NCI-H2171 (cell line): ENCODE data around the gene SLC31A1.
"Not testable (repeated sequence)": the region's sequence is repeated elsewhere in the genome, so short reads cannot be mapped to it uniquely, and the experiment has no call there.

Experiments used
- DNase-seq: peaks from one replicate; lab custom pipeline; 2025; lab: John Stamatoyannopoulos, UW

Gene SLC31A1

GRCh38 chr9:113220467-113221002 lies 809 bp upstream of the SLC31A1 start:
- no peak for DNase-seq

DNA sequence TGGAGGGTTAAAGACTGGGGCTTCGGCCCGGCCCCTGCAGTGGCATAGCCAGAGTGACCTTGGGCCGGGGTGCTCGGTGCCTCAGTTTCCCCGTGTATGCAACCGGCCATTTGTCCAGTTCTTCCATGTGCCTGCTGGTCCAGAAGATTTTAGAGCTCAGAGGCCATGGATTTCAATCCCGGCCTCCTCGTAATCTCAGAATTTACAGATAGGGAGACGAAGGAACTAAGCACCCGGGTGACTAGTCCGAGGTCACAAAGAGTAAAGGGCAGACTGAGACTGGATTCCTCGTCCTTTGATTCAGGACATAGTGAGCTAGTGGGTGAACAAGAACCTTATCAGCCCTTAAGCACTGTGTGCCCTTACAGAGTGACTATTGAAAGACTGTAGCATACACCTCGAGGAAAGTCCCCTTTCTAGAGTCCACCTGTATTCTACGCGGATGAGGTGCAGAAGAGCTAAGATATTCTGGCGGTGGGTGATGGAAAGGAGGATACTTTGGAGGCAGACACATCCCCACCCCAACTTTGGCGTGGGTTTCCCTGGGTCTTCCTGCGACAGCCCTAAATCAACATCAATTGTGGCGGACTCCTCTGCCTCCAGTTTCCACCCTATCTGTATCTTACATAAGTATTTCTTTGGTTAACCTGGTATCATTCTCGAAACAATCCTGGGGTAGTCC lies 597 bp downstream of the SLC31A1 start:
- DNase-seq: no peak

- no peak for DNase-seq
Measured at GRCh38 chr9:113222482-113222841, 1.1 kb downstream of the SLC31A1 start.

- no peak for DNase-seq
Measured at GRCh38 chr9:113223963-113224362, 2.6 kb downstream of the SLC31A1 start.

GRCh38 chr9:113227436-113227835 lies 6.1 kb downstream of the SLC31A1 start:
- DNase-seq: no peak

GRCh38 chr9:113228130-113228665 lies 6.9 kb downstream of the SLC31A1 start:
- DNase-seq: no peak

- no peak for DNase-seq
Measured at GRCh38 chr9:113231701-113232100, 10.4 kb downstream of the SLC31A1 start.

- DNase-seq: not testable (repeated sequence)
Measured at GRCh38 chr9:113235701-113236255, 14.4 kb downstream of the SLC31A1 start.

DNA sequence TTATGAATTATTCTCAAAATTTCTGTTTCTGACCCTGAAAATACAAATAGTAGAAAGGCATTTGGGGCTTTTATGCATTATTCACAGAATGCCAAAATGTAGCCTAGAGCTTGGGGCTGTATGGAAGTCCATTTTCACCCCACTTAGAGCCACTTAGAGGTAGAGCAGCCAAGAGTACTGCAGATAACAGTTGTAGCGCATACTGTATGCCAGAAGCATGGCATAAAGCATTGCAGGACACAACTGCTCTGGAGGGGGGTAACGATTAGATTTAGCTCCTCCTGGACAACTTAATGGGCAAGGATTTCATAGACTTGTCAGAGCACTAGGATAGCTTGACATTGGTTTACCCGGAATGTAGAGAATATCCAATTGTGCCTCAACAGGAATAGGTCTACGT lies 15.7 kb downstream of the SLC31A1 start:
- DNase-seq: no peak

DNA sequence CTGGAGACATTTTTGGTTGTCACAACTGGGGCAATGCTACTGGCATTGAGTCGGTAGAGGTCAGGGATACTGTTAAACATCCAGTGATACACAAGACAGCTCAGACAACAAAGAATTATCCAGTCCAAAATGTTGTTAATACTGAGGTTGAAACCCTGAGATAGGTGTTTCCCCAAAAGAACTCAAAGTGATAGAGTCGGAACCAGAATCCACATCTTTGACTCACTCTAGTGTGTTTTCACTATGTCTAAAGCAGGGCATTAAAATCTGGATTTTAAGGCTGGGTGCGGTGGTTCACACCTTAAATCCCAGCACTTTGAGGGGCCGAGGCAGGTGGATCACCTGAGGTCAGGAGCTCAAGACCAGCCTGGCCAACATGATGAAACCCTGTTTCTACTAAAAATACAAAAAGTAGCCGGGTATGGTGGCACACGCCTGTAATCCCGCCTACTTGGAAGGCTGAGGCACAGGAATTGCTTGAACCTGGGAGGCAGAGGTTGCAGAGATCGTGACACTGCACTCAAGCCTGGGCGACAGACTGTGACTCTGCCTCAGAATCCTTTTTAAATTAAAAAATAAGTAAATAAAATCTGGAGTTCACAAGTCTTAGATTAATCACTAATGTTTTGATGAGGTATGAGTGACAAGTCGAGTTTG lies 17.0 kb downstream of the SLC31A1 start:
- DNase-seq: no peak

GRCh38 chr9:113238859-113239232 lies 17.5 kb downstream of the SLC31A1 start:
- DNase-seq: no peak

- DNase-seq: no peak
Measured at GRCh38 chr9:113241161-113241560, 19.8 kb downstream of the SLC31A1 start.

DNA sequence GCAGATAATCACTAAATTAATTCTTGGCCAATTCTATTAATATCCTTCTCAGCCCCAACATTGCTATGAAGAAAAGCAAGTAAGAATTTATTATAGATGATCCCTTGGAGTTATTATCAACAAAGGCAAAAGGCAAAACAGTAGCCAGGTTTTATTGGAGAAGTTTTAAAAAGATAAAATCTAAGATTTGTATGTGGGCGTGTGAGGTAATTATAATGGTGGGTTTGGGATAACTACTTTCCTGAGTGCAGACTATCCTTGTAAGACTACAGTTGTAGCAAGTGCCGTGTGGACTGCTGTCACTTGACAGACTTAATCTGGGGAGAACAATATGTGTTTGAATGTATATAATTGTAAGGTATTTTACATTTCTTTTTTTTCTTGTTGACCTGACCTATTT lies 23.2 kb downstream of the SLC31A1 start:
- no peak for DNase-seq

- DNase-seq: no peak
Measured at GRCh38 chr9:113245894-113246293, 24.6 kb downstream of the SLC31A1 start.

DNA sequence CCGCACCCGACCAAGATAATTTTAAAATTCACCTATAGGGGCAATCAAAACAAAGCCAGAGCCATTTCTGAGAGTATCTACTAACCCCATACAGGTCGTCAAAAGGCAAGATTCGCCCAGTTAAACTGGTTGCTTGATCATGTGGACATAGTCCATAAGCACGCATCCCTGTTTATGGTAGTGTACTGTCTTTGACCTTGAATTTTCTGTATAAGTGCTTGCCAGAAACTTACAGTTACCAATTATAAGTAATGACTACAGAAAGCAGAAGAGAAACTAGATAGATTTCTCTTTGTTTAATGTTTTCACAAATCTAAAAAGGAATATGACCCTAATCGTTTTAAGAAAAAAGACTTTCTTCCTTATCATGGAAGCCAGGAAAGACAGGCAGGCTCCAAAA lies 25.6 kb downstream of the SLC31A1 start:
- no peak for DNase-seq

DNA sequence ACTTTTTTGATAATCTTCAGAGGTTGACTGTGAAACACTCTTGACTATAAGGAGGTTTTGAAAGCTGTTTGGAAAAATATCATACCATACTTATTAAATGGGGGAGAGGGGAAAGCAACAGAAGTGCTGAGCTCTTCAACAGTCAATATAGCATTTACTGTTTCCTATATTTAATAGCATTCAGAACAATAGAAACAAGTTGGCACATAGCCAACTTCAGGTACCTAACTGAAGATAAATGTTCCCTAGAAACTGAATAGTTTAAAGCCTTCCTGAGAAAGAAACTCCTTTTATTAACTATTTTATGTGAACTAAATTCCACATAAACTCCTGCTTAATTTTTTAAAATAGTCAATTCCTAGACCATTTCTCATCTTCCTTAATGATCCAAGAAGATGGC lies 26.3 kb downstream of the SLC31A1 start:
- no peak for DNase-seq

DNA sequence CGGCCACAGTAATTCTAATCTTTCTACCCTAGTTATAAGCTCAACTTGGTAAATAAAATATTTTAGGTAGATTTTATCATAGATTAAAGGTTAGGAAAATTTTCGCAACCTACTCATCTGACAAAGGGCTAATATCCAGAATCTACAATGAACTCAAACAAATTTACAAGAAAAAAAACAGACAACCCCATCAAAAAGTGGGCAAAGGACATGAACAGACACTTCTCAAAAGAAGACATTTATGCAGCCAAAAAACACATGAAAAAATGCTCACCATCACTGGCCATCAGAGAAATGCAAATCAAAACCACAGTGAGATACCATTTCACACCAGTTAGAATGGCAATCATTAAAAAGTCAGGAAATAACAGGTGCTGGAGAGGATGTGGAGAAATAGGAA lies 28.3 kb downstream of the SLC31A1 start:
- DNase-seq: not testable (repeated sequence)

DNA sequence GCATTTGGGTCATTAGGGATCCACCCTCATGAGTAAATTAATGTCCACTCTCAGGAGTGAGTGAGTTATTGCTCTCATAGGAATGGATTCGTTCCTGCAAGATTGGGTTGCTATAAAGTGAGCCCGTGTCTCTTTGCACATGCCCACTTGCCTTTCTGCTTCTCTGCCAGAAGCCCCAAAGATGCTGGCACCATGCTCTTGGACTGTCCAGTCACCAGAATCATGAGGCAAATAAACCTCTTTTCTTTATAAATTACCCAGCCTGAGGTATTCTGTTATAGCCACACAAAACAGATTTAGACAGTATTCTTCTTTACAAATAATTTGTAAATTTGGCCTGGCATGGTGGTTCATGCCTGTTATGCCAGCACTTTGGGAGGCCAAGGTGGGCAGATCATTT lies 29.5 kb downstream of the SLC31A1 start:
- DNase-seq: no peak

GRCh38 chr9:113254991-113255390 lies 33.6 kb downstream of the SLC31A1 start:
- DNase-seq: no peak

GRCh38 chr9:113255438-113255837 lies 34.1 kb downstream of the SLC31A1 start:
- DNase-seq: no peak

GRCh38 chr9:113257863-113258262 lies 36.5 kb downstream of the SLC31A1 start:
- no peak for DNase-seq

- no peak for DNase-seq
Measured at GRCh38 chr9:113258282-113258681, 36.9 kb downstream of the SLC31A1 start.
